CD4-positive, alpha-beta T cell treated with Interleukin-2 at 100 ng/mL for 4 hours (primary cell): Measurements from ENCODE around the gene GABARAPL2.

Source experiments
- DNase-seq: peaks from one replicate; pipeline ENCODE4 v3.0.0-alpha.2; 2020; ENCODE audit warnings: low spot score

Gene GABARAPL2

DNA sequence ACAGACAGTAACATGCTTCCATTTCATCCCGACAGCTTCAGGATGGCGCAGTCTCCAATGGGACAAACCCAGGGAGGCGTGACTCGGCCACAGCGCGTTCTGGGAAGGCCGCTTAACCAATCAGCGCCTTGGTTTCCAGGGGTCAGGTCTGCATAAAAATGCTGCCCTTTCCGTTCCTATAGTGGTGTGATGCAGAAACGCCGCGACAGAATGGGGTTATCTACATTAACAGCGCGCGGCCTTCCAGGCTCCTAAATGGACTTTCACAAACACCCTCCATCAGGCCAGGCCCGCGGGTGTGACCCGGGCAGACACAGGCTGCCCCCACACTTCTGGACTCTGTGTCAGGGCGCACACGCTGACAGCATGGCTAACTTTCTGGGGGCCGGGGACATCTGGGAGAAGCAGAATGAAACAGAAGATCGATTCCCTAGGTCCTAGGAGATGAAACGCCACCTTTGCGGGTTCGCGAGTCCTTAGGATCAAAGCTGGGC, 10.9 kb upstream of the GABARAPL2 start:
- DNase-seq = no peak

DNA sequence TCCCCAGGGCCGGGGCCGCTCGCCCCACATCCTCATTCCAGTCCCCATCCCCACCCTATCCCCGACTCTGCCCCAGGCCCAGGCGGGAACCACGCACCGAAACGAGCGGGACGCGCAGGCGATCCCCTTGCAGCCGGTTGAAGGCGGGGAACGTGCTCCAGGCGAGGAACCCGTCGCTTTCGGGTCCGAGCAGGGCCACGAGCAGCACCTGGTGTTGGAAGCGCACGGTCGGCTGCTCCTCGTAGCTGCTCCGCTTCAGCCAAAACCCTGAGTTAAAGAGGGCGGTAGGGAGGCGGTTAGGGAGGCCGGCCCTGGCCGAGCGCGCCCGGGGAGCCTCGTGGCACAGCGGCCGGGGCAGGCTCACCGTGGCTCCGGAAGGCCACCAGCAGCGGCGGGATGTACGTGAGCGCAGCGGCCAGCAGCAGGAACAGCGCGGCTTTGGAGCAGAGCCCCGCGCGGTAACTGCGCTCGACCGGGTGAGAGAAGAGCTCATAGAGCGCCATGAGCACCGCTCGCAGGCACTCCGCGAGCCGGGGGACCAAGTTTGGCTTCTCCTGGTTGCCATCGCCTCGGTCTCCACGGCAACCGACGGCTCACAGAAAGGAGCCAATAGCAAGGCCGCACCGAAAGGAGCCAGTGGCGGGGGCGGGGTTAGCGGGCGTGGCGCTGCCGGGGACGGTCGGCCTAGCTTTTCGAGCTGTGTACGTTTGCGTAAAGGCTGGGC, 10.3 kb upstream of the GABARAPL2 start, which contains the start of gene TMEM231:
Gene TMEM231 (minus strand): TSS at position 546 of the 724 bp plus-strand sequence. CDS start 43 bp downstream, at position 503.
- peak; percentile 97 for DNase-seq

DNA sequence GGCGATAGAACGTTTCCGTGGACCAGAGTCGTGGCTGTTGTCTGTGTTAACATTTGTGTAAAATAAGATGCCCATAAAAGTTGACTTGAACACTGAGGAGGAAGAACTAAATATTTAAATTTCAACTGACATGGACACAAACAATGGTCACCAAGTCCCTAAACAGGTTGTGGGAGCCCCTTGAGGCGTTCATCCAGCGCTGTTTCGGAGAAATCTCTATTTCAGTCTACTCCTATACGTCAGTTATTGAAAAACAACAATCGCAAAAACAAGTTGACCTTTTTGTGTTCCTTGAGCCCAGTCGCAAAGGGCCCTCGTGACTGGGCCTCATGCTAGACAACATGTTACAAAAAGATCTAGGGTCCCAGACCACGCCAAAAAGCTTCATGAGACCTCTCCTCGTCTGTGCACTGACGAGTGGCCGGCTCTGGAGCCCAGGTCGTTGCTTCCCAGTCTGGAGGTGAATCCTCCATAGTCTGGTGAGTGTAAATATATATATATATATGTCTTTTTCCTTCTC, 9.7 kb upstream of the GABARAPL2 start:
- DNase-seq = no peak

DNA sequence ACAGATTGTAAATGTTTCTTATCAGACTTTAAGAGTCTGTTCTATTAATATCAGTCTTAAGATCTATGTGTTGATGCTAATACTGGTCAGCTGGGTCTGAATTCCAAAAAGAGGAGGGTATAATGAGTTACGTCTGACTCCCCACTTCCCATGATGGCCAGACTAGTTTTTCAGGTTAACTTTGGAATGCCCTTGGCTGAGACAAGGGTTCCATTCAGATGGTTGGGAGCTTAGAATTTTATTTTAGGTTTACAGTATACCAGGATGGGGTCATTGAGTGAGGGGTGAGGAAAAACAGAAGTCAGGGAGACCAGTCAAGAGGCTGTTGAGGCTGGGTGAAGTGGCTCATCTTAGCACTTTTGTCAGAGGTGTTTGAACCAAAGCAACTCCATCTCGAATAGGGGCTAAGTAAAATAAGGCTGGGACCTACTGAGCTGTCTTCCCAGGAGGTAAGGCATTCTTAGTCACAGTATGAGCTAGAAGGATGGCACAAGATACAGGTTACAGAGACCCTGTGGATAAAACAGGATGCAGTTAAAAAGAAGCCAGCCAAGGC, 7.3 kb upstream of the GABARAPL2 start:
- DNase-seq = no peak

DNA sequence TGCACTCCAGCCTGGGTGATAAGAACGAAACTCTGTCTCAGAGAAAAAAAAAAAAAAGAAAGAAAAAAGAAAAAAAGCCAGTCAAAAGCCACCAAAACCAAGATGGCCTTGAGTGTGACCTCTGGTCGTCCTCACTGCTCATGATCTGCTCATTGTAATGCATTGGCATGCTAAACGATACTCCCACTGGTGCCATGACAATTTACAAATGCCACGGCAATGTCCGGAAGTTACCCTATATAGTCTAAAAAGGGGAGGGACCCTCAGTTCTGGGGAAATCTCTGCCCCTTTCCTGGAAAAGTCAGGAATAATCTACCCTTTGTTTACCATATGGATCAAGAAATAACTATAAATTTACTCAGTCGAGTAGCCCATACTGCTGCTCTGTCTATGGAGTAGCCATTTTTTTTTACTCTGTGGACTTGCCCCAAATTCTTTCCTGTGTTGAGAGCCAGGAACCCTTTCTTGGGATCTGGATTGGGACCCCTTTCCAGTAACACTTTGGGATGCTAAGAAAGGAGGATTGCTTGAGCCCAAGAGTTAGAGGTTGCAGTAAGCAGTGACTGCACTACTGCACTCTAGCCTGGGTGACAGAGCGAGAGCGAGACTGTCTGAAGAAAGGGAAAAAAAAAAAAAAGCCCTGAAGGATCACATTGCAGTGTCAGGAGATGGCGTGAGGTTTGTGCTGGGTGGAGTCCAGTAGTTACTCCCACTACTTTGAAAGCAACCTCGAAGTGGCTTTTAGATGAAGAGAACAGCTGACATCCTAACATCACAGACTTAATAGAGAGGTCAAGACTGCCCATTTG, 6.4 kb upstream of the GABARAPL2 start:
- DNase-seq = no peak

DNA sequence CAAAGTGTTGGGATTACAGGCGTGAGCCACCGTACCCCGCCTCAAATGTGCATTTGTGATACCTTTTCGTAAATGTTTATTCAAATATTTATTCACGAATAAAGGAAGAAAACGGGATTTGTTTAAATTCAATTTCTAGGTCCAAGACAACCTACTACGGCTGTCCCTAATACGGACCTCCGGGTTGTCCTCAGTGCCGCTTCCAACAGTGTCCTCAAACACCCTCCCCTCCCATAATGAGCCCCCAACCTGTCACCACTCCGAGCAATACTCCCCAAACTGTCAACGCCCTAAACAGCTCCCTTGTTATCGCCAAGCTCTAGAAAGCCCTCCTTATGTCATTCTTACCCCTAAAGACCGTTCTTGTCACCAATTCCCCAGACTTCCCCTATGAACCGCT, 539 bp upstream of the GABARAPL2 start:
- DNase-seq = no peak

DNA sequence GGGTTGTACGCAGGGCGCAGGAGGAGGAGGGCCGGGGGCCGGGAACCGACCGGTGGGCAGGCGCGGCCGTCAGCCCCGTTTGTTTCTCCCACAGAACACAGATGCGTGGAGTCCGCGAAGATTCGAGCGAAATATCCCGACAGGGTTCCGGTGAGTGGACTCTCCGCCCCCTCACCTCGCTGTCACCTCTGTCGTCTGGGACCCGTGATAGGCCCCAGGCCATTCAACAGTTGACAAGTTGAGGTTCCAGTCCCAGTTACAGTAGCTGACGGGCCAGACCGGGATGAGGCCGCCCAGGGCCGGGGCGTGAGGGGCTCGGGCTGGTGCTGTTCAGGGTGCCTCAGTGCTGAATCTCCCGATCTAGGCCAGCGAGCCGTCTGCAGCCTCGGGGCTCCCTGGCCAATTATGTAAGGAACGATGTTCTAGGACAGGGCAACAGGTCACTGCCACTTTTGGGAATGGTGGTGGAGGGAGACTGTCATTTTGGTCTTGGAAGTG, 628 bp downstream of the GABARAPL2 start:
- no peak for DNase-seq

DNA sequence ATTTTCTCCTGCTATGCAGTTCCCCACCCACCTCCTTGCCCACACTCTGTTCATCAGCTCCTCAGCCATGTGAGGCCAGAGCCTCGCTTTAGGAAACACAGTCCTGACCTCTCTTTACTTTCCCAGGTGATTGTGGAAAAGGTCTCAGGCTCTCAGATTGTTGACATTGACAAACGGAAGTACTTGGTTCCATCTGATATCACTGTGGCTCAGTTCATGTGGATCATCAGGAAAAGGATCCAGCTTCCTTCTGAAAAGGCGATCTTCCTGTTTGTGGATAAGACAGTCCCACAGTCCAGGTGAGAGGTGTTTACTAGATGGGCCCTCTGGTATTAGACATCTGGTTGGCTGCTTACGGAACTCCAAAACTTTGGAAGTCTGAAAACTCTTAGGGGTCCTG, 1.7 kb downstream of the GABARAPL2 start:
- no peak for DNase-seq

DNA sequence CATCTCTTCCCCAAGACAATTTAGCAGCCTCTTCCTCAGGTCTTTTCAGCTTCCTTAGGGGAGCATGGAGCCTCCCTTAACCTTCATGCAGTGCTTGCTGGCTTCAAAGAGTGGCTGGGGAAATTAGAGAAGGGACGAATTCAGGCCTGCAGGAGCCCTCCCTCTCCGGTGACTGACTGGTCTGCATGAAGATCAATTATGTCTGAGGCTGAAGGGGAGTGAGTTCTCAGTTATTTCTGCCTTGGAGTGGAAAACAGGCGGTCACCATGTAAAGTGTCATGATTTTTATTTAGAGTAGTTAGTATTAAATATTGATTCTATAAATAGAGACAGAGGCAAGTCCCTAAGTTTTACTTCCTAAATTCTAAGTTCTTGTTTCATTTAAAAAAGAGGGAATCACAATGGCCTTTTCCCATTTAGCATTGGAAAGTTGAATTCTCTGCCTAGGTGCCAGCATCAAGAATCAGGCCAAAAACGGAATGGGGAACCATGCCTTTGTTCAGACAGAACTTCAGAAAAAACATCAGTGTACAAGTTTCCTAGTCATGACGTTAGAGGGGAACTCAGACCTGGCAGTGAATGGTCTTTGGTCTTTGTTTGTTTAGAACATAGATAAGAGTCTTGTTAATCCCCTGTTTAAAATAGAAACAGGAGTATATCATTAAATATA, 4.4 kb downstream of the GABARAPL2 start:
- no peak for DNase-seq

DNA sequence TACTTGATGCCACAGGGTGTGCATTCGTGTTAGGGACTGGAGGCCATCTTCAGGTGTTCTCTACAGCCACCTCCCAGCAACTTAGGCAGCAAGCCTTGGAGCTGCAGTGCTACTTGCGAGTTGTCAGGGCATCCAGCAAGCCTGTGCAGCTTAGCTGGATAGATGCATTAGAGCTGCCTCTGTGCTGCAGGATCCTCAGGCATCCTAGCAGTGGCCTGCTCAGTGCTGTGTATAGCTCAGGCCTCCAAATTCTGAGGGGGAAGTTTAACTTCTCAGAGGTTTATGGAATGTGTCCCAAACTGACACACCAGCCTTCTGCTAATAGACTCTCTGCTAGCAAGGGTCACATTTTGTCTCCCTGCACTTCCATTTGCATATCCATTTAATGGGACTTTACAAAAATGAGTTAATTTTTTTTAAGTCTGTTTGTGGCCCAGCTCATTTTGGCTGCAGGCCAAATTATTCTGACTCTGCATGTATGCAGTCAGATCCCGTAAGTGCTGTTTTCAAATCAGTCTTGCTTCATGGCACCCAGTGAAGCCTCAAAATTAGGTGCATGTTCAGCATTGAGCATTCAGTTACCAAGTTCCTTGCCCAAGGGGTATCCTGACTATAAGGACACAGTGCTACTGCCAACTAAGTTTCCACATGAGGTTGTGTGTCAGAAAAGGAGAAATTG, 6.8 kb downstream of the GABARAPL2 start:
- DNase-seq = no peak

DNA sequence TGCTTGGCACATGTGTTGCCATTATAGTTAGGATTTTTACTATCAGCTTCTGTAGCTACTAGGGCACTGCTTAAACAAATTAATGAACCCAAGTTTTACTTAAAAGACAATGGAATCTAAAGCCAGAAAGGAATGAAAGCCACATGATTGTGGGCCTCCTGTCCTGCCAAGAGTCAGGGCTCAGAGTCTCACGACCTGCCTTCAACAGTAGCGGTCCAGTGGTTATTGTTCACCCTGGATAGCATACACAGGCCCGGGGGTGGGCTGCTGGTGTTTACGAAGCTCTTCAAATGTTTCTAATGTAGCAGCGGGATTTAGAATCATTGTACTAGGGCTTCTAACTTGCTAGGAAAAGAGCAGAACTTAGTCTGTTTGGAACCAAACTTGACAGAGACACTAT, 7.8 kb downstream of the GABARAPL2 start:
- DNase-seq = no peak

DNA sequence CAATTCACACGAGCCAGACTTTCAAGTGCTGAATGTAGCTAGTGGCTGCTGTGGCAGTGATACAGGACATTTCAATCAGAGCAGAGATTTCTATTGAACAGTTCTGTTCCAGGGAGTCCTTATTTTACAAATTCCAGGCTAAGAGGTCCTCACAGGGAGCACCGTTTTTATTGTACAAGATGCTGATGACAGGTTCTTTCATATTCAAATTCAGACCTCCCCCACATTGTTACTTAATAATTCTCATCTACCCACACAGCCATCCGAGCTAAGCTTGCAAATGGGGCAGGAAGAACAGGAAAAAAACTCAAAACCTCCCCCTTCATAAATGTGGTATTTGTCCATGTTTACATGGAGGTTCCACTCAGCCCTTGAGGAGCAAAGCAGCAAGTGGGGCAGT, 9.8 kb downstream of the GABARAPL2 start:
- DNase-seq = no peak

DNA sequence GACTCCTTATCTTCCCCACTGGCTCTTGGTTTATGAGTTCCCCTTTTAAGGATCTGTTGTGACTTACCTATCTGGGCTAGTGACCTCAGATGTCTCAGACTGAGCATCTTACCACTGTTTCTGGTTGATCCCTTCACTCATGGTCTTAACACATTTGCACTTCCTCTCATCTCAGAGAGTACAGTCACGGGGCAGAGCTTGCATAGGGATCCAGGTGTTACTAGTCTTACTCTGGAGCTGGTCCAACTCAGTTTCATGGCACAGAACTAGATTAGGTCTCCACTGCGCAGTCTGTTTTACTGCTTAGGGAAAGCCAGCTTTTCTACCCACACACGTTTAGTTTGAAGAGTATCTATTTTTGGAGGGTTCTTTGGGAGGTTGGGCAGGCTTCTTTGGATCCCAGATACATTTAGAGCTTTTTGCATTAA, 10.2 kb downstream of the GABARAPL2 start:
- no peak for DNase-seq

DNA sequence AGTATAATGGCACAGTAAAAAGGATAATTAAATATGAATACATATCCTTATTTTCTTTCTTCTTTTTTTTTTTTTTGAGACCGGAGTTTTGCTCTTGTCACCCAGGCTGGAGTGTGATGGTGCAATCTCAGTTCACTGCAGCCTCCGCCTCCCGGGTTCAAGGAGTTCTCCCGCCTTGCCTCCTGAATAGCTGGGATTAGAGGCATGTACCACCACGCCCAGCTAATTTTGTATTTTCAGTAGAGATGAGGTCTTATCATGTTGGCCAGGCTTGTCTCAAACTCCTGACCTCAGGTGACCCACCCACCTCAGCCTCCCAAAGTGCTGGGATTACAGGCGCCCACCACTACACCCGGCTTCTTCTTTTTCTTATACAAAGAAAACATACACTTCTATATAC, 12.0 kb downstream of the GABARAPL2 start:
- no peak for DNase-seq

DNA sequence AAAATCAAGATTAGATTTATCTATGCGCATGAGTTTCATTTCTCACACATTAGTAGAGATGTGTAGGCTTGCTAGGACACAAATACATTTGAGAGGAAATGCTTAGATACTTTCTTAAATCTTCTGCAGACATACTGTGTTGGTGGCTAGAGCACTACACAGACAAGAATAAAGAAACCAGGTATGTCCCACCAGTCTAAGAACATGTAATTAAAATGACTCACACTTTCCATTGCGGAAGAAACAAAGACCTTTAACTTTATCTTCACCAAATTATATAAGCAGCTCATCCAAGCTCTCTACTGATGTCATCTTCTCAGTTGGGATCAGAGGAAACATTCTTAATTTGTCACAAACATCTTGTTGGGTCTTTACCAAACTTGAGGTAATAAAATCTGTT, 12.5 kb downstream of the GABARAPL2 start:
- no peak for DNase-seq

DNA sequence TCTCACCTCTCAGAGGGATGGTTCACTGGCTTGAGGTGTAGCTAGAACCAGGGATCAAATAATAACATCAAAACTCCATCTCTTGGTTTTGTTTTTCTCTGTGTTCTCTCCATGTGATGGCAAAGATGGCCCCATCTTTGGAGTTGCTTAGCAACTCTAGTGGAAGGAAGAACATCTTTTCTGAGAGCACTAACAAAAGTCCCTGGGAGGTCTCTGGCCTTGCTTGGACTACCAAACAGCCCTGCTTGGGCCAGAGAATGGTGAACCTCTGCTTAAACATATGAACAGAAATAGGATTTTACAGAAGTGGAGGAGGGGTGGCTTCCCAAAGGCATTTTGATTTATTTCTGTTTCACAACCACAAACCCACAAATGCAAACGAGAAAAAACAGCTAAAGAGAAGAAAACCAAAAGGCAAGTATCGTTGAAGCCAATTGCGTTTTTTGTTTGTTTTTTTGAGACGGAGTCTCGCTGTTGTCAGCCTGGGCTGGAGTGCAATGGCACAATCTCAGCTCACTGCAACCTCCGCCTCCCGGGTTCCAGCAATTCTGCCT, 13.2 kb downstream of the GABARAPL2 start:
- DNase-seq = no peak

DNA sequence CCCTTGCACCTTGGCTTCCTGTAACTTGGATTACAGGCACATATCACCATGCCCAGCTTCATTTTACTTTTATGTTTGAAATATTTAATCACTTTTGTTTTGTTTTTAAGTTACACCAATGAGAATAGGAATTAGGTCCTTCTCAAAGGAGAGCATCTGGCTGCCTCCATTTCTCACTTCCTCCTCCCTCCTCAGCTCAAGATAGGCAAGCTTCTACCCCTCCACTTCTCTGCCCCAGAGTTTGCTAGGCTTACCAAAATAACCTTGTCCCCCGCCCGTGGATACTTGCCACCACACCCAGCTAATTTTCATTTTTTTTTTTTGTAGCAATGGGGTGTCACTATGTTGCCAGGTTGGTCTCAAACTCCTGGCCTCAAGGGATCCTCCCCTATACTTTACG, 17.9 kb downstream of the GABARAPL2 start:
- DNase-seq = no peak

DNA sequence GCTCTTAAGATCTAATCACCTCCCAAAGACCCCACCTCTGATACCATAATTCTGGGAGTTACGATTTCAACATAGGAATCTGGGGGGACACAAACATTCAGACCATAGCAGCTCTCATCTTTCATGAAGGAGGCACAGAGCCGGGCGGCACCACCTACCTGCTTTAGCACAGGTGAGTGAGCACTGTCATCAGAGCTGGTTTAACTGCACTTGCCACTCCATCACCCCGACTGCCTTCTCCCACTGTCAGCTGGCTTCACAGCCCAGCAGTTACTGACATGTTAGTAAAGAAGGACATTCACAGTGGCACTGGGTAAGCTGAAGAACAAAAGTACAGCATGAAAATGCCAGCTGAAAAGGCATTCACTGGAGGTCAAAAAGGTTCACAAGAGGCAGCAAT, 22.5 kb downstream of the GABARAPL2 start:
- DNase-seq = no peak

DNA sequence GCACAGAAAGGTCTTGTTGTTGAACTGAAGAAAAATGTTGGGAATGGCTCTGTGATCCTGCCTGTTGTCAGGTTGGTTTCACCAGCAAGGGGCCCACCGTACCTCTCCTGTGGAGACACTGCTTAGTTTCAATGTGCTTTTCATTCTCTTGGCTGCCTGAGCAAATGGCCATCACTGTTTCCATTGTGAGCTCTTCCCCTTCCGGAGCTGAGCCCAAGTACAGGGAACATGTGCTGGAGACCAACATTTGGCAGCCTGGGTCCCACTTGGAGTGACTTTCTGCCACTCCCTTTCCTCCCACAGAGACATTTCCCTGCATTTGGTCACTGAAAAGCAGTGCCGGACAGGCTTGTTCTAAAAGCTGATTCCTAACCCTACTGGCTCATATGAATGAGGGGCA, 23.1 kb downstream of the GABARAPL2 start:
- DNase-seq = no peak

DNA sequence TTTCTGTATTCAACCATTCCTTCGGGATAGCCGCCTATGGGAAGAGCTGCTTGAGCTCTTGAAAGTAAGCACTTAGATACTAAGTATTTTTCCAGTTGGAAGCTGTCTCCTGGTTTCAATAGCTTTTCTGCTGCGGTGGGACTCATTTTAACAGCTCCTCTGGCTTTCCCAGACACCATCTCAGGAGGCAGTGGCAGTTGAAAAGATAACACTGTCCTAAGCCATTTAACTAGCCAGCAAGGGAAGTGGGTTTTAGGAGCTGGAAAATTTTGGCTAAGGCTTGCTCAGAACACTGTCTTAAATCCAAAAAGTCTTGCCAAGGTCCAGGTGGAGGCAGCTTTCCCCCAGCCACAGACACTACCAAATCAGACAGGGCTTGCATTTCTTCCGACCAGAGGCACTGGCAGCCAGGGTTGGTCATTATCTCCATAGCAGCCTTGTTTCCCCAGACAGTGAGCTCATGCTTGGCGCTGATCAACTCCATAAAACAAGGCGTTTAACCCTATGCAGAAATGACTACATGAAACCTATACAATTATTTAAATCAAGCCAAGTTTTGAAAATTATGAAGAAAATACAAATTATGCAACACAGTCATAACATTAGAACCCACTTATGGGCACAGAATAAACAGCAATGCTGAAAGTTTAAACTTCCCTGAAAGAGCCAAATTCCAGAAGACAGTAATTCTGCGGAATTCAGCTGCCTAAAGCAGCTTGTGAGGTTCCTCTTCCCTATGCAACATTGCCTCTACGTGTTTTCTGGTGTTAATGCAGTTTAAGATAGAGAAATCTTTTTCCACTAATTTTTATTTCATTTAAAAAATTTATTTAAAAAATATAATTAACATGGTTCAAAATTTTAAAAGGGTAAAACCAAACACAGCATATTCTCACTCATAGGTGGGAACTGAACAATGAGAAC, 25.0 kb downstream of the GABARAPL2 start:
- DNase-seq = no peak
